HPDE6-E6E7 (cell line): ENCODE results near the gene MYO1E.

Source experiments
- DNase-seq: peaks from one replicate; pipeline ENCODE4 v3.0.0; 2011; ENCODE audit warnings: missing footprints; ENCODE audit errors: extremely low spot score

Gene MYO1E

DNA sequence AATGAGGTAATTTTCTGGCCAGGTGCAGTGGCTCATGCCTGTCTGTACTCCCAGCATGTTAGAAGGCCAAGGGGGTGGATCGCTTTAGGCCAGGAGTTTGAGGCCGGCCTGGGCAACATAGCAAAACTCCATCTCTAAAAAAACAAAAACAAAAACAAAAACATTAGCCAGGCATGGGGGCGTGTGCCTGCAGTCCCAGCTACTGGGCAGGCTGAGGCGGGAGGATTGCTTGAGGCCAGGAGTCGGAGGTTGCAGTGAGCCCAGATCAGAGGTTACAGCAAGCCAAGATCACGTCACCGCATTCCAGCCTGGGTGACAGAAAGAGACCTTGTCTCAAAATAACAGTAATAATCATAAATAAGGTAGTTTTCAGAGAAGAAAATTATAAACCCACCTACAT is 110.4 kb downstream of the MYO1E start:
- DNase-seq, result no peak

DNA sequence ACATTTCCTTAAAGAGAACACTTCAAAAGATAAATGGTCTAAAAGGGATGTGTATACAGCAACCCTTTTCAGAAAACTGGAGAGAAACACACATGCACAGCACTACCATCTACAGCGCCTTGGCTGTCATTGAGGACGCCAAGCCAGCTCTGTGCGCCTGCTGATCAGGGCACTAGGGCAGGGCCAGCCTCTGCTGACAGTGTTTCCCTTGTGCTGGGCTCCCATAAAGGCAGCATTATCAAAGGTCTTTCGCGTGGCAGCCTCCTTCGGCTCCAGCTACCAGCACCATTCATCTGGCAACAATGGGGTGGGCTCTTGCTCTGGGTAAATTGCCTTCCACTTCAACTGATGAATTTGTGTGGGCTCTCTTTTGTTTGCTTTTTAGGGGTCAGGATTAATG is 112.6 kb downstream of the MYO1E start:
- DNase-seq, result no peak

DNA sequence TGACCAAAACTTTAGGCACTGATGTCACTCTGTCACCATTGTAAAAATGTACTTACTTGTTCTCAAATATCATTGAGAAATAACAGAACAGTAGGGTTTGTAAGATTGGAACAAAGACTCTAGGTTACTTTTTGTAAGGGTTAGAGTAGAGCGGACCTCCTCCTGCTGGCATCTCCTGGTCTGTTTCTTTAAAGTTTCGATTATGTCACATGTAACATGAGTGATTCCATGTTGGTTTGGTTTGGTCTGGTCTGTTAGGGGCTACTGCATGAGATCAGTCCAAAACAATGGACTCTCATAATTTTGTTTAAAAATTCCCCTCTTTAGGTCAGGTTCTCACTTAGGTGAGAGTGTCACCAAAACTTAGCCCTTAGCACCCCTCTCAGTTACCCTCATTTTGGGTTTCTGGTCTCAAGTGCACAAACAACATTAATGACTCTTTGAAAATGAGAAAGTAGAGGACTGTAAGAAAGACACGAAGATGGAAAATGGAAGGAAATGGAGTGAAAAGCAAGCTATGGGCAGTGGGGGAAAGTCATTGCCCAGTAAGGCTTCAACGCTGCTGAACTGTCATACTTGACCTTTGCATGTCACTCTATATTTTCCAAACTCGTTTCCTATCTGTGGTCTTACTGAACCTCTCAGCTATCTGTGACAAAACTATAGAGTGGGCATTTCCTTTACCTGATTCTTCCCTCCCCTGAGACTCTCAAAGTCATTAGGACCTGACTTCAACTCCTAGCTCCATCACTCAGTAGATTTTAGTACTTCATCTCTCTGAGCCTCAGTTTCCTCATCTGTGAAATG is 113.3 kb downstream of the MYO1E start:
- no peak for DNase-seq

DNA sequence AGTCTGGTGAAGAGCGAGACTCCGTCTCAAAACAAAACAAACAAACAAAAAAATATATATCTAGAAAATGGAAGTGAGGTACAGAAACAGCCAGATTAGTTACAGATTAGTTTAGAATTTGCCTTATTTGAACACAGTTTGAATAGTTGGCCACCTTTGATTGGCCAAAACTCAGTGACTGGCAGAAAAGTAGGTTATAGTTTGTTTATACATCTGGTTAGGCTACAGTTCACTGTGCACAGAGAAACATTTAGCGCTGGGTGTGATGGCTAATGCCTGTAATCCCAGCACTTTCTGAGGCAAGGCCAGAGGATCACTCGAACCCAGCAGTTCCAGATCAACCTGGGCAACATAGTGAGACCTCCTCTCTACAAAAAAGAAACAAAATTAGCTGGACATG is 114.4 kb downstream of the MYO1E start:
- DNase-seq, result no peak

DNA sequence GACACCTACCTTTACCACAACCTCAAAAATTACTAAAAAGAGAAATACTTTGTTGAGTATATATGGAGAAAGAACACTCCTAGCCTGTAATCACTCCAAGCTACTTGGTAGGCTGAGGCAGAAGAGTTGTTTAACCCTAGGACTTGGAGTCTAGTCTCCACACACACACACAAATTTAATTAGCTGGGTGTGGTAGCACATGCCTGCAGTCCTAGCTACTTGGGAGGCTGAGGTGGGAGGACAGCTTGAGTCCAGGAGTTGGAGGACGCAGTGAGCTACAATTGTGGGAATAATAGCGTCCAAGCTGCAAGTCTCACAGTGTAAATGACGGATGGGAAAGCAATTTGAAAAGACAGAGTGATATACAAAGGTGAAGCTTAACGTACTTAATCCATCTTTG is 115.5 kb downstream of the MYO1E start:
- no peak for DNase-seq

DNA sequence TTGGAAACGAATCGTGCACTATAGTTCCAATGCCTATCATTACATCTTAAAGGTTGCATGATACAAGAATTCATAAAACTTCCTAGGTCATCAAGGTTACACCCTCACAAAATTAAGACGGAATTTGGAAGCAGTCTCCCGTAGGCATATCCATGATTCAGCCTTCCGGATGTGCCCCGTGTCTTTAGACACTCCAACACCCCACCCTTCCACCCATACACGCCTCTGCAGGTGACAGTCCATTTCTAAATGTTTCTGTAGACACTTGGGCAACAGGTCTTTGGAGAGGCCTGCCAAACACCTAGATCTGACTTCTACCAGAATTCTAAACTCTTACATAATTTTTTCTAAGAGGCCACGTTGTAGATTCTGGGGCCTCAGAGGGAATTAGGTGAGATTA is 116.2 kb downstream of the MYO1E start:
- DNase-seq, result no peak

DNA sequence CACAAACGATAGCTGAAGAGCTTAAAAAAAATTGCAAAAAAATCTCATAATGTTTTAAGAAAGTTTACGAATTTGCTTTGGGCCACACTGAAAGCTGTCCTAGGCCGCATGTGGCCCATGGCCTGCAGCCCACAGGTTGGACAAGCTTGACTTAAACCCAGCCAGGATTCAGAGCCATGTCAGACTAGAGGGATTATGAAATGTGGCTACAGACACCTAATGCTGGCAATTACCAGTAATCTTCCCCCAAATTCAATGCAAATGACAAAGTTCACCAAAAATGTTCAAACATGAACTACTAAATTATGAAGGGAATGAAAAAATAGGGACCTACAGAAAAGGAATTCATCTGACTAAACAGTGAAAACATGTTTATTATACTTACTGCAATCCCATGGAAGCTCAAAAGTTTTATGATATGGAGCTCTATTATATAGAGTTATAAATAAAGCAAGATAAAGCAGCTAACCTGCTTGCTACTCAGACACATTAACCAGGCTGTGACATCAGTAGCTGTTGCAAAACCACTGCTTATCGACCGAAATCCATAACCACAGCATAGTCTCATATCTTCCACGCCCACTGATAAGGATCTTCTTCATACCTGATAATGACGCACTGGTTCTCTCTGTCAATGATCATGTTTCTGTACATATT is 116.9 kb downstream of the MYO1E start:
- DNase-seq, result no peak

DNA sequence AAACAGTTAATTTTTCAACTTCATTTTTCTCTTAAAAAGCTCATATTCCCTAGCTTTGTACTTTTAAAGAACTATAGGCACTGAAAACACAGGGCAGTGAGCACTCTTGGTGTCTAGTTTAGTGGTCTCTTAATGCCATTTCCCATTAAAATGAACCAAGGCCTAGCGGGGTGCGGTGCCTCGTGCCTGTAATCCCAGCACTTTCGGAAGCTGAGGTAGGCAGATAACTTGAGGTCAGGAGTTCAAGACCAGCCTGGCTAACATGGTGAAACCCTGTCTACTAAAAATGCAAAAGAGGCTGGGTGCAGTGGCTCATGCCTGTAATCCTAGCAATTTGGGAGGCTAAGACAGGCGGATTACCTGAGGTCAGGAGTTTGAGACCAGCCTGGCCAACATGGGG is 120.5 kb downstream of the MYO1E start:
- no peak for DNase-seq

DNA sequence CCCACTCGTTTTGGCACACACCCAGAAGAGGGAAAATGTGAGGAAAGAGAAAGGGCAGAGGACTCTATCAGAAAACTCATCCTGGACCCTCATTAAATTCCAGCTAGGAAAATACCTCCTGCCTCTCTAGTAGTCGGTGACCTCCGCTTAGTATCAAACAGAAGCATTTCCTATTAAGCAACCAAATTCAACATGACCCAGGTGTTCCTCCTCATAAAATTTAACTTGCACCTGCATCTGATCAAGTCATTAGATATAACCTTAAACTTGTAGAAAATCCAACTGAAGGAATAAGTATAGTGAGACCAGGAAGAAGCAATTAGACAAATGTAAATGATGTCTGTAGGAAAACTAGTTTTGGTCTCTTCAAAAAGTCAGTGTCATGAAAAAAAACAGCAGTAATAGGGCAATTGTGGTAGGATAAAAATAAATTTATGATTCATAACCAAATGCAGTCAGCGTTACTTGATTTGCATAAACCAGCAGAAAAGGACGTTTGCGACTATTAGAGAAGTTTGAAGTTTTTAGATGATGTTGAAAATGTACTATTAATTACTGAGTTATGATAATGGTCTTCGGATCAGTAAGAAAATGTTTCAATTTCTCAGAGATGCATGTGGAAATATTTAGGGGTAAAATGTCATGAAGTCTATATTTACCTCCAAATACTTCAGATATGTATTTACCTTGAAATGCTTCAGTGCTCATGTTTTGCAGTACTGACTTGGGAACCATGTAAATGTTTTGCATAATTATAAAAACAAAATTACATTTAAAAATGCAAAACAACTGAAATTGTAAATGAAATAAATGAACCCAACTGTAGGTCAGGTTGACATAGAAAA is 121.4 kb downstream of the MYO1E start:
- no peak for DNase-seq

DNA sequence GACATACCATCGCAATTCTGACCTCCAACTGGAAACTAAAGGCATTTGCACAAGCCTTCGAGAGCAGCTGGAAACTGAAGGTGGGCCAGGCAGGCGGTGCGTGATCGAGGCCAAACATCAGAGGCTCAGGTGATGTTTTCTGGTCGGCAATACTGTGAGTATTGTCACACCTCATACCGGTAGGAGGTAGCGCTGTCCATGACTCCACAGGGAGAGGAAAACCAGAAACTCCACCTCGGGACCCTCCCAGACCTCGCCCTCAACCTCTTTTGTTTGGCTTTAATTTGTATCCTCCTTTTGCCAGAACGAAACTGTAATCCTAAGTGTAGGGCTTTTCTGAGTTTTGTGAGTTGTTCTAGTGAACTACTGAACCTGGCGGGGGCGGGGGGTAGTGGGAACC is 122.4 kb downstream of the MYO1E start:
- DNase-seq, result no peak

DNA sequence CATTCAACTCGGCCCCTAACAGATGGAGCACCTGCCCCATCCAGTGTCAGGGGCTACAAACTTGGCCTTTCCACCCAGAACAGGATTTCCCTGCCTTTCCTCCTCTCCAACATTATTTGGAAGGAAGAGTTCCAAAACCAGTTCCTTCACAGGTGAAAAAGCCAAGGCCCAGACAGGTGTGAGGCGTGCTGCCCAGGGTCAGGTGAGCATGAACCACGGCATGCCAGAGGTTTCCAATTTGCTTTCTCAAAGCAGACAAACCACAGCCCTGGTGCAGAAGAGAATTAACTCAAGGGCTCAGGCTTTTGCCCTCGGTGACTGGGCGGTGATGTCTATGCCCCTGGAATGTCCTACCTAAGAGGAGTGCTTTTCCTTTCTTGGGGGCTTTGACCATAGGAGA is 122.9 kb downstream of the MYO1E start:
- no peak for DNase-seq

DNA sequence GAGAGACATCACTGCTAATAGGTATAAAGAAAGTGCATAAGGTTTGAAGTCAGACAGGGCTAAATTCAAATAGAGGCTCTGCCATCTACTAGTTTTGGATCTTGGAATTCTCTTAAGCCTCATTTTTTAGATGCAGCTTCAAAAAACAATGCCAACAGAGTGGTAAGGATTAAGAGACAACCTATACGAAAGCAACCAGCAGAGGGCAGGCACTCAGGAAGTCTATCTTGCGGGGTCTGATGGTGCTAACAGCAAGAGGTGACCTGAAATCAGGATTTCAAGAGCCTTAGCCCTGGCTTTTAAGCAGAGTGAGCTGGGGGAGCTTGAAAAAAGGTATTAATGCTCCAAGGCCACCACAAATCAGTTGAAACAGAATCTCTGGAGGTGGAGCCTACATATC is 125.3 kb downstream of the MYO1E start:
- DNase-seq, result peak; percentile 34

DNA sequence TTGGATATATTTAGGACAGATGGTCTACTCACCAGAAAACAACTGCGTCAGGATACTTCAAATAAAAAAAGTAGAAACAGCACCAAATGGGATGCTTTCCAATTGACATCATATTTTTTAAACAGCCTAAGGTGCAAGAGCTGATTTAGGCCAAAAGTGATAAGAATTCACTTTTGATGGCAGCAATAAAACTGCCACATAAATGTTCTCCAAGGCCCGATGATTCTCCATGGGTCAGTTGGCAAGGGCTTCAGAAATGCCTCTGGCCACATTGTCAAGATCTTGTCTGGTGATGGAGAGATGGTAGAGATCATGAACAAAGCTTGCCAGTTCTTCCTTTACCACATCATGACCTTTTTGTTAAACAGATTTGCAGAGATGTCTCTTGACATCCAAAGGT is 127.1 kb downstream of the MYO1E start:
- no peak for DNase-seq

DNA sequence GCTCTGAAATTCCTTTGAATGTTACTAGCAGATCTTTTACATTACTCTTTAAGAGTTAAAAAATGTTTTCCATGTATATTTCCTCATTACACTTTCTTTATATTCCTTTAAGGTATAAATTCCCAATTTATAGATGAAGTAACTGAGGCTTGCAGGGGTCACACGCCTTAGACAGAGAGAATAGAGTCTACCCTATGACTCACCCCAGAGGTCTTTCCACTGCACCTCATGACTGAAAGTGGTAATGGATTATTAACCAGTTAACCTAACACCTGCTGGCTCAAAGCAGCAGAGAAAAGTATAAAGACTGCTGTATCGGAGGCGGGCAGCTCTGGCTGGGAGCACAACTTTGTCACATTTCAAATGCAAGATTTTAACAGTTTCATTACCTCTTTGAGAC is 128.3 kb downstream of the MYO1E start:
- DNase-seq, result no peak

DNA sequence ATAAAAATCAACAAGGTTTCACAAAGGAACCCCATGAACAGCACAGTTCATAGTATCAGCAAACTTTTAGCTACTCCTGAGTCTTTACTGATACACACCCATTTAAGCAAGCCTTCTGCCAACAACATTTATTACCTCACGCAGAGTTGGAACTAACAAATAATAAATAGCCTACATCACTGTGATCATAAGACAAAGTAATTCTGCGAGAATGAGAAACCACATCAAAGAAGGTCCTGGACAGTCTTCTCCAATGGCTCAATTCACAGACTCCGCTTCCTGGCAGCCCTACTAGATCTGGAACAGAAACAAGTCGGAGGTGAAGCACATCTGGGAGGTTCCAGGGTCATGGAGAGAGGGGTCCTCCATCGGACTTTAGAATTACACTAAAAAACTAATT is 129.0 kb downstream of the MYO1E start:
- DNase-seq, result no peak

DNA sequence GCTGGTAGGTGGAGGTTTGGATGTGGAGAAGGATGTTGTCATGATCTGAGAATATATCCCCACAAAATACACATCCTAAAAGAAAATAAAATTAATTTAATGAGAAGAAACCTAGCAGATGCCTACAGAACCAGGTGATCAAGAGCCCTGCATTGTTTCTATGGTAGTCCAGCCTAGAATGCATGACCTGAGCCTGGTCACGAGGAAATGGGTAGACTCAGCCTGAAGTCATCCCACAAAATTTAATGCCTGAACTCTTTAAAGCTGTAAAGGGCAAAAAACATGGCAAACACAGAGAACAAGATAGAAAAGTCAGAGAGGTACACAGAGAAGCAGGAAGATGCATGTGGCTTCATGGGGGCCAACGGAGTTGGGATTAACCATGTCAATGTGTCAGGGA is 130.0 kb downstream of the MYO1E start:
- DNase-seq, result no peak

DNA sequence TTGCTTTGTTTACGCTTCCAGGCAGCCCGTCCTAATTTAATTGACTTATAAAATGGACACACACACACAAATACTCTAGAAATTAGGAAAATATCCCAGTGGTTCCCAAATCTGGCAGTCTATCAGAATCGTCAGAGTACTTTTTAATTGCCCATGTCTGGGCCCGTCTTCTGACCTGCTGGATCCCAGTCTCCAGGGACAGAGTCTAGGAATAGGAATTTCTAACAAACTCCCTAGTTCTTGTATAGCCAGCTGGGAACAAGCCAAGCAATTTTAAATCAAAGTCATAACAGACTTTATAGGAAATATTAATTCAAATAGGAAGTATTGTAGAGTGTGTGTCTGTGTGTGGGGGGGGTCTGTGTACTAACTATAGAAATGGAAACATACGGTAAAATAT is 132.6 kb downstream of the MYO1E start:
- no peak for DNase-seq

DNA sequence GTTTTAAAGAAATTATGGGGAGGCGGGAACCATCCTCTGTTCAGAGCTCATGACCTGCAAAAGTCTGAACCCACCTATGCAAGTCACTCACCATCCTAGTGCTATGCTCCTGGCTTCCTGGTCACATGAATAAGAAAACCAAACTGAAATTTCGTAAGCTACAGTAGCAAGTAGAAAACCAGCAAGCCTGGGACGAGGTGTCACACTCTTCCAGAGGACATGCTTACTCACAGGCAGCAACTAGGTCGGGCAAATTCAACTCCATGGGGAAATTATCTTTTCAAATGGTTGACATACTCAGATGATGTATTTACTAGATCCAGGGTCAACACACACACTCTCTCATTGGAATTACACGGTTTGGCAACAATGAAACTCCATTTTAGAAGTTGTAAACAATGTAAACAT is 134.7 kb downstream of the MYO1E start:
- no peak for DNase-seq

DNA sequence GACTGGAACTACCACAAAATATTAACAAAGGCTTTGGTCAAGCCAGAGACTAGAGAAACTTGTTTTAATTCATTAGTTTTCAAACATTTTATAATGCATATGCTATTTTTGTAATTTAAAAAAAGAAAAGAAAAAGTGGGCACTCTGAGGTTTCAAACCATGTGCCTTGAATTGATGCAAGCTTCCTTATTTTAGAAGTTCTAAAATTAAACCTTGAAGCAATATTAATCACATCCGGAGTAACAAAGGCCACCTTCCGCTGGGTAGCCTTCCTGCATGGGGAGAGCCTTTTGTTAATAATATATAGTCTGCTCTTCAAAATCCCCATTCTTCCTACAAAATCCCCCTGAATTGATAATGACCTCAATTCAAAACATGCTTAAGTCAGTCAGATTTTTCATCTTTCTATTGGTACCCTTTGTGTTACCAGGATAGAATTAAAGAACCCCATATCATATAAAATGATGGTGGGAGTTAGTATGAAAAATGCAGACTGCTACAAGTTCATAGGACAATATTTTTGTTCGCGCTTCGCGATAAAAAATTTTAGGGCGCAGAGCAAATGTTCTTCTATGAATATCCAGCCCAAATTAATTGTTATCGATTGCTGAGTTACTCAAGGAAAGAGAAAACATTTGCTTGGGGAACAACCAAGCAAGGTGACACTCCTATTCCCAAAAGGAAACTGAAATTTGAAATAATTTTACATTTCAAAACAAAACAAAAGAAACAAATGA is 135.4 kb downstream of the MYO1E start:
- DNase-seq, result no peak

DNA sequence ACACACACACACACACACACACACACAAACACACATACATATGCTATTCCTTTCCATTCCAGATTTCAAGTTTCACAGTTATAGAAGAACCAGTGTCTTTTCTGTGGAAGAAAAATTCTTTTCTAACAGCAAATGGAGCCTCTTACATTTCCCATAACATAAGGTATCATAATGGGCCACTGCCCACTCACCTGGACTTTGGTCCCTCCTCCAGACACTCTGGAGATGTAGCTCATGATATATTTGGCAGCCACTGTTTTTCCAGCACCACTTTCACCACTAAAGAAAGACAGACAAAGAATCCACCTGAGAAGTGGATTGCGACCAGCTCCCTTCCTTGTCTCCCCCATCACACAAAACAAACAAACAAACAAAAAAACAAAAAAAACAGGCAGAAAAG is 136.3 kb downstream of the MYO1E start:
- DNase-seq, result no peak

DNA sequence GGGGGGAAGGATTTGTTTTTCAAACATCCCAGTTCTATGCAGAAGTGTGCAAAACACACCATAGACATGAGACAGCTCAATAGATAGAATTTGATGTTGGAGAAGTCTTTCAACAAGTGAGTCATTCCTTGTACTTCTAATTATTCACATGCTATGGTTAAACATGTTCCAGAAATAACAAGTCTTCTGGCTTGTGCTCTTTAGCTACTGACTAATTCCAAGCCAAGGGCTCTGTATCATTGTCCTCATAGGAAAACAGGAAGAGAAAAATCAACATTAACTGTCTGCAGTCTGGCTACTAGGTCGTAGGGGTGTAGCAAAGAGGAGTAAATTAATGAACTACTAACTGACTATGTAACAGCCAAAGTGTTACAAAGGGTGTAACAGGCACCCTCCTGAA is 140.2 kb downstream of the MYO1E start:
- peak; percentile 19 for DNase-seq

DNA sequence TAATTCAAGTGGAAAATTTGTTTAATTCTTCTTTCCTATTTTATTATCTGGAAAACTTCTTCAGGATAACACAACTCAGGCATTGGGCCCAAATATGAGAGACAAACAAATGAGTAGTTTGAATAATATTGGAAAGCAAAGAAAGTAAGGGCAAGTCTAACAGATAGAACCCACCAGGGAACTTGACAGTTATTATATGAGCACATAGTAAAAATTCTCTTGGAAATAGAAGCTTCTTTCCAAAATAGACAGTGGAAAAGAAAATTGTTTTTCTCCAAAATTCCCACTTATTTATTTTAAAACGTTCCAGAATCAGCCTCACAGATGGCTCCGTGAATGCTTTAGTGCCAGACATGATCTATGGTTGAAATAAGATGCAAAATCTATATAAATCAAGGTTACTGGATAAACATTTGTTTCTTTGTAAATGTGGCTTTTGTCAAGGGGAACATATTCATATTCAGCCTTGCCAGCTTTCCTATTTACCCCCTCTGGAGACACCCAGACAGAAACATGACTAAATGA is 142.1 kb downstream of the MYO1E start:
- DNase-seq, result no peak
